Measurements from ENCODE around the gene FCRLB. TPM values are rescaled to one million over a fixed set of nuclear protein-coding genes. Genes with fewer than 3 reads are reported as not detected.
A peak's percentile ranks its signal among the peaks of the same experiment; 100 is the strongest.

FCRLB gene
- total RNA-seq, 1 donor from 2014 or later = 0.26 TPM

DNA sequence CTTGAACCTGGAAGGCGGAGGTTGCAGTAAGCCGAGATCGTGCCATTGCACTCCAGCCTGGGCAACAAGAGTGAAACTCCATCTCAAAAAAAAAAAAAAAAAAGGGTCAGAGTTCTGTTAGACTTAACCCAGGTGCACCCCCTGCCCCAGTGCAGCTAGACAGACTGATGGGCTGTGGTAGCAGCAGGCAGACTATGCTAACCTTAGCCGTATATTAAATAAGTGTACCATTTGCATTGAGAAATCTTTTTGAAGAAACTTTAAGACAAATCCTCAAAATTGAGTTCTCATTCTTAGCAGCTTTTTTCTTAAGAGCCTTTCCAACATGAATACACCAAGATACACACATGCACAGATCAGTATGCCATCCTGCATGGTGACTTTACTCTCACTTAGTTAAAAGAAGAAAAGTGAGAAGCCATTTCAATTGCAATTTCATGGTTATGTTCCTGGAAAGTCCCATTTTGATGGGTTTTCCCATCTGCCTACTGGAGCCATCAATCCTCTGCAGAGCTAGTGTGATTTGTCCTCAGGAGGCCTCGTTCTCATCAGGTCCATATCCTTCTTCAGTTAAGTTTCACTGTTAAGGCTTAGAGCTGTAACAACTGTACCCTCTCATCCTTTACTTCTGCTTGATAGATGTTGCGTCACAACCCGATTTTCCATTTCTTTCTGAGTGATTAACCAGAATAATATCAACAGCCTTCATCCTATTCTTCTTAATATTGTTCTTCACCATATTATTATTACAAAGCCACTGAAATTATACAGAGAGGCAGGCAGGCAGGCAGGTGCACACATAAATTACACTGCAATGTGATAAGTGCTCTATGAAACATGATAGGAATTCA, 7.3 kb downstream of the FCRLB start:
- no peak for DNase-seq (ENCODE audit: low read depth)
- FAIRE-seq = no peak
- H3K4me3 ChIP-seq (ENCODE audit: low read depth, low read length) = no peak overlapping the region
- H3K27me3 ChIP-seq (ENCODE audit: control insufficient read depth, insufficient read depth, low read length) = no peaks in the 10 kb centered on the region
- TF ChIP-seq, protein P1, sequence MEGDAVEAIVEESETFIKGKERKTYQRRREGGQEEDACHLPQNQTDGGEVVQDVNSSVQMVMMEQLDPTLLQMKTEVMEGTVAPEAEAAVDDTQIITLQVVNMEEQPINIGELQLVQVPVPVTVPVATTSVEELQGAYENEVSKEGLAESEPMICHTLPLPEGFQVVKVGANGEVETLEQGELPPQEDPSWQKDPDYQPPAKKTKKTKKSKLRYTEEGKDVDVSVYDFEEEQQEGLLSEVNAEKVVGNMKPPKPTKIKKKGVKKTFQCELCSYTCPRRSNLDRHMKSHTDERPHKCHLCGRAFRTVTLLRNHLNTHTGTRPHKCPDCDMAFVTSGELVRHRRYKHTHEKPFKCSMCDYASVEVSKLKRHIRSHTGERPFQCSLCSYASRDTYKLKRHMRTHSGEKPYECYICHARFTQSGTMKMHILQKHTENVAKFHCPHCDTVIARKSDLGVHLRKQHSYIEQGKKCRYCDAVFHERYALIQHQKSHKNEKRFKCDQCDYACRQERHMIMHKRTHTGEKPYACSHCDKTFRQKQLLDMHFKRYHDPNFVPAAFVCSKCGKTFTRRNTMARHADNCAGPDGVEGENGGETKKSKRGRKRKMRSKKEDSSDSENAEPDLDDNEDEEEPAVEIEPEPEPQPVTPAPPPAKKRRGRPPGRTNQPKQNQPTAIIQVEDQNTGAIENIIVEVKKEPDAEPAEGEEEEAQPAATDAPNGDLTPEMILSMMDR (IDR thresholded peaks at IDR 0.05; ENCODE audit: insufficient read depth, low read length, severe bottlenecking) = no peak
- no peaks in the 10 kb centered on the region for H3K36me3 ChIP-seq (ENCODE audit: control insufficient read depth, insufficient read depth, low read length)

- no peak overlapping the region for H3K4me3 ChIP-seq (ENCODE audit: low read depth, low read length)
- TF ChIP-seq, protein P1 (IDR thresholded peaks at IDR 0.05; ENCODE audit: insufficient read depth, low read length, severe bottlenecking) = no peak
- FAIRE-seq = no peak
- H3K27me3 ChIP-seq (ENCODE audit: control insufficient read depth, insufficient read depth, low read length) = no peaks in the 10 kb centered on the region
- no peaks in the 10 kb centered on the region for H3K36me3 ChIP-seq (ENCODE audit: control insufficient read depth, insufficient read depth, low read length)
- peak; percentile 88 for DNase-seq (ENCODE audit: low read depth)
Observed at GRCh38 chr1:161730050-161730564, 8.8 kb downstream of the FCRLB start.

DNA sequence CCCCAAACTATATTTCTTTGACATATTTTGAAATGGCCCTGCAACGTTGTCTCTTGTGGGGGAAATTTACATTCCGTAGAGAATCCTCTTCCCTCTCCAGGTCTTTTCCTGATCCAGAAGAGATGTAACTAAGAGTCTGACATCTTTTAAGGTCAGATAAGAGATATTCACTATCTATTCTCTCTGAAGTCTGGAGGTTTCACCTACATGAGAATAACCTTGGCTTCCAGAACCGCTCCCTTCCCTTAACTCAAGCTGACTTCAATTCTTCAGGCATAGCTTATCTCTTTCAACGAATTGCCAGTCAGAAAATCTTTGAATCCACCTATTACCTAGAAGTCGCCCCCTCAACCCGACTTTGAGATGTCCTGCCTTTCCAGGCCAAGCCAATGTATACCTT, 9.9 kb downstream of the FCRLB start:
- FAIRE-seq = no peak

DNA sequence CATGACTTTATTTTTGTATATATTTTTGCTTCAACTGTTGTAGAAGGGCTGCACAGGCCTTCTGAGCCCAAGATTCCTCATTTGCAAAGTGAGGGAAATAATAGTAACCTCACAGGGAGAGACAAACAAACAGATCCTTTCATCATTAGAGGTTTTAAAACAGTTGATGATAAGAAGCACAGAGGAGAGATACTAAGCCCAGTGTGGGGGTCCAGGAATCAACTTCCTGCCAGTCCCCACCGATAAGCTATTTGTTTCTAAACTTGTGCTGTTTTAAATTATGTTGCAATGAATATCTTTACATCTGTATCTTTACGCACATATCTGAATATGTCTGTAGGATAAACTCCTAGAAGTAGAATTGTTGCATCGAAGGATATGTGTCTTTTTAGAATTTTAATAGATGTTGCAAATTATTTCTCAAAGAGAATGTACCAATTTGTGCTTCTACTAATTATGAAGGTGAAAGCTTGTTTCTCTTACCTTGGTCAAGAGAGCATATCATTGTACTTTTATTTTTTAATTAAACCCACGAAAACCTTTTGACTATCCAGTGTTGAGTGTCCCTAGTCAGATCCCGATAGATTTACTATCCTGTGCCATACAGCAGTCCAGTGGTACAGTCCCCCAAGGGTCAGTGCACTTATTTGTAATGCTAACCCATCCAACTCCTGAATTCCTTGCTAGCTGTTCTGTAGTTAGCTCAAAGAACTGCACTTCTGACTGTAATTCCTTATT, 10.8 kb downstream of the FCRLB start:
- Histone ChIP-seq H3K27me3 (ENCODE audit: control insufficient read depth, insufficient read depth, low read length) (no peaks in the 10 kb centered on the region), H3K4me3 (ENCODE audit: low read depth, low read length) (no peak overlapping the region), H3K36me3 (ENCODE audit: control insufficient read depth, insufficient read depth, low read length) (no peaks in the 10 kb centered on the region)
- TF ChIP-seq, protein P1 (IDR thresholded peaks at IDR 0.05; ENCODE audit: insufficient read depth, low read length, severe bottlenecking) = no peak
- DNase-seq (ENCODE audit: low read depth) (no peak), FAIRE-seq (no peak)

More for the DNA sequence above, 9.9 kb downstream of the FCRLB start:
- H3K4me3 ChIP-seq (ENCODE audit: low read depth, low read length) = no peak overlapping the region
- no peaks in the 10 kb centered on the region for H3K36me3 ChIP-seq (ENCODE audit: control insufficient read depth, insufficient read depth, low read length)
- no peak for DNase-seq (ENCODE audit: low read depth)
- no peaks in the 10 kb centered on the region for H3K27me3 ChIP-seq (ENCODE audit: control insufficient read depth, insufficient read depth, low read length)
- TF ChIP-seq, protein P1 (IDR thresholded peaks at IDR 0.05; ENCODE audit: insufficient read depth, low read length, severe bottlenecking) = no peak

- Histone ChIP-seq H3K4me3 (ENCODE audit: low read depth, low read length) (no peak overlapping the region), H3K27me3 (ENCODE audit: control insufficient read depth, insufficient read depth, low read length) (no peaks in the 10 kb centered on the region), H3K36me3 (ENCODE audit: control insufficient read depth, insufficient read depth, low read length) (no peaks in the 10 kb centered on the region)
- DNase-seq (ENCODE audit: low read depth) = peak; percentile 95
- TF ChIP-seq, protein P1 (IDR thresholded peaks at IDR 0.05; ENCODE audit: insufficient read depth, low read length, severe bottlenecking) = no peak
- no peak for FAIRE-seq
Observed at GRCh38 chr1:161733526-161733925, 12.2 kb downstream of the FCRLB start.
